Activated naive CD4-positive, alpha-beta T cell treated with anti-CD3 and anti-CD28 coated beads, Interleukin-2, amount 10 ng/mL, durations not matched to agents 7 days and 5 days (primary cell): ENCODE results near the gene INSRR.

ENCODE experiments used
- CTCF ChIA-PET: fragments of 350-600 bp; sonication (Branson Sonifier 250); formaldehyde crosslinking; loops from one replicate; lab custom pipeline; 2021; ENCODE audit warnings: antibody characterized with exemption; lab: Charles Lee
- DNase-seq: peaks from one replicate; pipeline ENCODE4 v3.0.0-alpha.2; 2020
- H3K27ac Mint-ChIP-seq: one replicate; pipeline ENCODE4 v1.8.0; 2021; ENCODE audit warnings: mild to moderate bottlenecking, moderate library complexity, mixed read lengths
- H3K27me3 Mint-ChIP-seq: one replicate; pipeline ENCODE4 v1.8.0; 2021; ENCODE audit warnings: mild to moderate bottlenecking, mixed read lengths
- H3K36me3 Mint-ChIP-seq: one replicate; pipeline ENCODE4 v1.8.0; 2021; ENCODE audit warnings: mixed read lengths
- H3K4me1 Mint-ChIP-seq: one replicate; pipeline ENCODE4 v1.8.0; 2021; ENCODE audit warnings: mixed read lengths
- H3K4me3 Mint-ChIP-seq: one replicate; pipeline ENCODE4 v1.8.0; 2021; ENCODE audit warnings: mild to moderate bottlenecking, moderate library complexity, mixed read lengths
- H3K9me3 Mint-ChIP-seq: one replicate; pipeline ENCODE4 v1.8.0; 2021; ENCODE audit warnings: mixed read lengths

INSRR gene

GRCh38 chr1:156862584-156862983 is 3.7 kb upstream of the INSRR start:
- H3K9me3 Mint-ChIP-seq: no peaks in the 10 kb centered on the region
- CTCF ChIA-PET: interaction anchor here (3.3 to 11.4 kb wide), 8 partner anchors 7 to 173 kb away, joined by 22 to 240 read pairs (median 79); partner anchors contain the start of genes ISG20L2, METTL25B and PEAR1
- H3K4me1 Mint-ChIP-seq: peaks cover 75% of the 10 kb centered on the region
- H3K27ac Mint-ChIP-seq: no peak overlapping the region
- no peak overlapping the region for H3K4me3 Mint-ChIP-seq
- no peak for DNase-seq
- no peaks in the 10 kb centered on the region for H3K36me3 Mint-ChIP-seq
- peaks cover 84% of the 10 kb centered on the region for H3K27me3 Mint-ChIP-seq

- Mint-ChIP-seq H3K27ac (no peak within 1 kb of the TSS), H3K27me3 (peaks cover 94% of the 10 kb centered on the region), H3K9me3 (no peaks in the 10 kb centered on the region), H3K4me3 (peak within 1 kb of the TSS; percentile 65), H3K36me3 (no peaks in the 10 kb centered on the region), H3K4me1 (peaks cover 61% of the 10 kb centered on the region)
- CTCF ChIA-PET: interaction anchor here (1.0 to 11.4 kb wide), 32 partner anchors 9 to 237 kb away, joined by 3 to 240 read pairs (median 9); partner anchors contain the start of genes ISG20L2, METTL25B, PEAR1 and PRCC
- peak; percentile 77 for DNase-seq
These were observed 1.9 kb upstream of the INSRR start, which contains the start of gene NTRK1 for GRCh38 chr1:156860628-156861423. Gene NTRK1 (plus strand): TSS chr1:156860865. CDS start chr1:156860935, 70 bp downstream.

- H3K27me3 Mint-ChIP-seq: peaks cover 90% of the 10 kb centered on the region
- H3K4me3 Mint-ChIP-seq: peak overlapping the region; percentile 65
- H3K9me3 Mint-ChIP-seq: no peaks in the 10 kb centered on the region
- no peak overlapping the region for H3K27ac Mint-ChIP-seq
- DNase-seq: peak; percentile 65
- no peaks in the 10 kb centered on the region for H3K36me3 Mint-ChIP-seq
- peaks cover 54% of the 10 kb centered on the region for H3K4me1 Mint-ChIP-seq
- CTCF ChIA-PET: interaction anchor here (0.8 to 11.4 kb wide), 44 partner anchors 10 to 236 kb away, joined by 3 to 240 read pairs (median 6); partner anchors contain the start of genes ISG20L2, METTL25B, MRPL24 and PEAR1
These were observed 1.3 kb upstream of the INSRR start for GRCh38 chr1:156860113-156860627.

- no peak overlapping the region for H3K27ac Mint-ChIP-seq
- peak overlapping the region; percentile 65 for H3K4me3 Mint-ChIP-seq
- H3K27me3 Mint-ChIP-seq: peaks cover 88% of the 10 kb centered on the region
- peak; percentile 47 for DNase-seq
- H3K4me1 Mint-ChIP-seq: peaks cover 49% of the 10 kb centered on the region
- H3K9me3 Mint-ChIP-seq: no peaks in the 10 kb centered on the region
- CTCF ChIA-PET: interaction anchor here (0.7 to 11.4 kb wide), 44 partner anchors 10 to 236 kb away, joined by 3 to 240 read pairs (median 6); partner anchors contain the start of genes ISG20L2, METTL25B, MRPL24 and PEAR1
- H3K36me3 Mint-ChIP-seq: no peaks in the 10 kb centered on the region
These were observed 701 bp upstream of the INSRR start for GRCh38 chr1:156859523-156860112.

GRCh38 chr1:156858555-156858956 is 361 bp downstream of the INSRR start:
- no peaks in the 10 kb centered on the region for H3K9me3 Mint-ChIP-seq
- H3K4me1 Mint-ChIP-seq: peaks cover 38% of the 10 kb centered on the region
- CTCF ChIA-PET: interaction anchor here (0.7 to 11.4 kb wide), 16 partner anchors 10 to 199 kb away, joined by 3 to 240 read pairs (median 7); no protein-coding TSS in a partner anchor
- H3K4me3 Mint-ChIP-seq: peak overlapping the region; percentile 11
- H3K27ac Mint-ChIP-seq: no peak overlapping the region
- H3K36me3 Mint-ChIP-seq: no peaks in the 10 kb centered on the region
- DNase-seq: no peak
- peaks cover 88% of the 10 kb centered on the region for H3K27me3 Mint-ChIP-seq

GRCh38 chr1:156857532-156857931 is 1.4 kb downstream of the INSRR start:
- Mint-ChIP-seq H3K27ac (no peak overlapping the region), H3K27me3 (peaks cover 88% of the 10 kb centered on the region), H3K36me3 (no peaks in the 10 kb centered on the region), H3K4me1 (peaks cover 28% of the 10 kb centered on the region), H3K4me3 (no peak overlapping the region), H3K9me3 (no peaks in the 10 kb centered on the region)
- DNase-seq: no peak
- CTCF ChIA-PET: interaction anchor here (0.9 to 11.4 kb wide), 11 partner anchors 9 to 198 kb away, joined by 3 to 240 read pairs (median 6); partner anchors contain the start of gene SH2D2A

- Mint-ChIP-seq H3K27me3 (peaks cover 84% of the 10 kb centered on the region), H3K4me1 (peaks cover 20% of the 10 kb centered on the region), H3K4me3 (no peak overlapping the region), H3K27ac (no peak overlapping the region), H3K9me3 (no peaks in the 10 kb centered on the region), H3K36me3 (no peaks in the 10 kb centered on the region)
- no peak for DNase-seq
- CTCF ChIA-PET: interaction anchor here (0.7 to 11.4 kb wide), 12 partner anchors 10 to 179 kb away, joined by 3 to 191 read pairs (median 3); partner anchors contain the start of genes NES and SH2D2A
These were observed 2.6 kb downstream of the INSRR start for GRCh38 chr1:156856282-156856785.

- CTCF ChIA-PET: interaction anchor here (0.8 to 11.4 kb wide), 3 partner anchors 18 to 58 kb away, joined by 3 to 191 read pairs (median 4); no protein-coding TSS in a partner anchor
- H3K4me1 Mint-ChIP-seq: peaks cover 16% of the 10 kb centered on the region
- no peak overlapping the region for H3K27ac Mint-ChIP-seq
- H3K9me3 Mint-ChIP-seq: no peaks in the 10 kb centered on the region
- H3K4me3 Mint-ChIP-seq: no peak overlapping the region
- no peak for DNase-seq
- H3K27me3 Mint-ChIP-seq: peaks cover 74% of the 10 kb centered on the region
- no peaks in the 10 kb centered on the region for H3K36me3 Mint-ChIP-seq
These were observed 4.3 kb downstream of the INSRR start for GRCh38 chr1:156854634-156855033.

GRCh38 chr1:156853761-156854160 is 5.2 kb downstream of the INSRR start:
- H3K9me3 Mint-ChIP-seq: no peaks in the 10 kb centered on the region
- H3K36me3 Mint-ChIP-seq: no peaks in the 10 kb centered on the region
- CTCF ChIA-PET: interaction anchor here (1.0 to 11.4 kb wide), 5 partner anchors 17 to 164 kb away, joined by 3 to 191 read pairs (median 3); partner anchors contain the start of gene SH2D2A

GRCh38 chr1:156852418-156852874 is 6.5 kb downstream of the INSRR start:
- H3K4me1 Mint-ChIP-seq: peaks cover 21% of the 10 kb centered on the region
- no peaks in the 10 kb centered on the region for H3K9me3 Mint-ChIP-seq
- no peak for DNase-seq
- H3K27ac Mint-ChIP-seq: no peak overlapping the region
- H3K36me3 Mint-ChIP-seq: no peaks in the 10 kb centered on the region
- peaks cover 74% of the 10 kb centered on the region for H3K27me3 Mint-ChIP-seq
- CTCF ChIA-PET: interaction anchor here (1.3 to 11.4 kb wide), 3 partner anchors 16 to 55 kb away, joined by 3 to 191 read pairs (median 8); no protein-coding TSS in a partner anchor
- H3K4me3 Mint-ChIP-seq: no peak overlapping the region

More at GRCh38 chr1:156853761-156854160, 5.2 kb downstream of the INSRR start:
- H3K27me3 Mint-ChIP-seq: peaks cover 74% of the 10 kb centered on the region
- no peak for DNase-seq
- H3K4me3 Mint-ChIP-seq: no peak overlapping the region
- H3K27ac Mint-ChIP-seq: no peak overlapping the region
- H3K4me1 Mint-ChIP-seq: peaks cover 19% of the 10 kb centered on the region

- no peaks in the 10 kb centered on the region for H3K9me3 Mint-ChIP-seq
- no peak overlapping the region for H3K4me3 Mint-ChIP-seq
- CTCF ChIA-PET: interaction anchor here (1.3 to 11.4 kb wide), 3 partner anchors 15 to 55 kb away, joined by 3 to 191 read pairs (median 8); no protein-coding TSS in a partner anchor
- H3K36me3 Mint-ChIP-seq: no peaks in the 10 kb centered on the region
- H3K4me1 Mint-ChIP-seq: peaks cover 23% of the 10 kb centered on the region
- H3K27ac Mint-ChIP-seq: no peak overlapping the region
- DNase-seq: no peak
- H3K27me3 Mint-ChIP-seq: peaks cover 74% of the 10 kb centered on the region
These were observed 7.0 kb downstream of the INSRR start for GRCh38 chr1:156851779-156852417.

GRCh38 chr1:156849151-156849496 is 9.8 kb downstream of the INSRR start:
- Mint-ChIP-seq H3K4me1 (peaks cover 39% of the 10 kb centered on the region), H3K27ac (no peak overlapping the region), H3K27me3 (peaks cover 86% of the 10 kb centered on the region), H3K9me3 (no peaks in the 10 kb centered on the region), H3K4me3 (no peak overlapping the region), H3K36me3 (peaks cover 2% of the 10 kb centered on the region)
- CTCF ChIA-PET: interaction anchor here (0.6 to 5.7 kb wide), 10 partner anchors 9 to 123 kb away, joined by 3 to 57 read pairs (median 5); partner anchors contain the start of genes INSRR and NTRK1
- DNase-seq: no peak
